Measurements from ENCODE around the gene RBP3.

- TF ChIP-seq CTCF (IDR thresholded peaks at IDR 0.05) (no peak), POLR2A (IDR thresholded peaks at IDR 0.05) (no peak)
Observed at GRCh38 chr10:47349516-47349915, 1.4 kb downstream of the RBP3 start.

Data from uterus (tissue), 2 donors.